HG03469 (cell line): Measurements from ENCODE around the gene EPN3.

Source experiments
- ATAC-seq: cut with Tn5 transposase; IDR thresholded peaks from one replicate; pipeline ENCODE4 v1.9.1; 2021; ENCODE audit warnings: mild to moderate bottlenecking, moderate library complexity, moderate number of reproducible peaks; ENCODE audit not compliant: unreplicated experiment

Gene EPN3

GRCh38 chr17:50532452-50533024 lies at the start of gene EPN3:
EPN3 (plus strand) TSS chr17:50532735; CDS start chr17:50536557, 3,822 bp downstream.
- no peak for ATAC-seq

GRCh38 chr17:50483266-50483665 lies 49.3 kb upstream of the EPN3 start:
- no peak for ATAC-seq

GRCh38 chr17:50484386-50485155 lies 48.0 kb upstream of the EPN3 start:
- ATAC-seq, result no peak

- no peak for ATAC-seq
Observed at GRCh38 chr17:50487213-50488096, 45.1 kb upstream of the EPN3 start.

GRCh38 chr17:50488880-50489279 lies 43.7 kb upstream of the EPN3 start:
- ATAC-seq, result no peak

GRCh38 chr17:50491505-50491904 lies 41.0 kb upstream of the EPN3 start:
- no peak for ATAC-seq

GRCh38 chr17:50492214-50492613 lies 40.3 kb upstream of the EPN3 start:
- no peak for ATAC-seq

- ATAC-seq, result no peak
Observed at GRCh38 chr17:50493744-50494143, 38.8 kb upstream of the EPN3 start.

- ATAC-seq, result no peak
Observed at GRCh38 chr17:50495217-50495823, 37.2 kb upstream of the EPN3 start.

- ATAC-seq, result no peak
Observed at GRCh38 chr17:50495918-50496317, 36.6 kb upstream of the EPN3 start.

- no peak for ATAC-seq
Observed at GRCh38 chr17:50498021-50498874, 34.3 kb upstream of the EPN3 start.

GRCh38 chr17:50499270-50499669 lies 33.3 kb upstream of the EPN3 start:
- no peak for ATAC-seq

GRCh38 chr17:50499721-50500120 lies 32.8 kb upstream of the EPN3 start:
- ATAC-seq, result no peak

- ATAC-seq, result no peak
Observed at GRCh38 chr17:50501054-50501453, 31.5 kb upstream of the EPN3 start.

GRCh38 chr17:50502301-50502990 lies 30.1 kb upstream of the EPN3 start:
- ATAC-seq, result no peak

GRCh38 chr17:50505591-50506130 lies 26.9 kb upstream of the EPN3 start:
- ATAC-seq, result no peak

GRCh38 chr17:50506298-50506697 lies 26.2 kb upstream of the EPN3 start:
- no peak for ATAC-seq

- ATAC-seq, result peak; percentile 43
Observed at GRCh38 chr17:50507871-50508572, 24.5 kb upstream of the EPN3 start, which contains the start of gene MYCBPAP. MYCBPAP (plus strand) TSS chr17:50508439; CDS start chr17:50508675, 236 bp downstream.
